ENCODE measurements around the gene B4GALNT3.

DNA sequence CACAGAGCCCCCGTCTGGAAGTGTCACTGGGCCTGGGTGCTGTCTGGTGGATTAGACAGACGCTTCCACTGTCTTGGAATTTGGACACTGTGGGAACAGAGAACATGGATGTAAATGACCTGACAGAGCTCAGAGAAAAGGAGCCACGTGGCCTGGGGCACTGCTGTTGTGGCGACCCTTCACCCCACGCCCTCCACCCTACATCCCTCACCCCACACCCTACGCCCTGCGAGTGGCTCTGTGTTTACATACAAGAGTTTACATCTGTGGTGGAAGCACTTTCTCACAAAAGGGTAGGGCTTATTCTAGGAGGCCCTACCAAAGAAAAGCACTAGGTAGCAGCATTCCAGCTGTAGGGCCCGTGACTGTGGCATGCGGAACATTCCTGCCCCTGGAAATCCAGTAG, 47.7 kb downstream of the B4GALNT3 start:
- TF ChIP-seq HOXA7 (CRISPR knock-in tag; IDR thresholded peaks at IDR 0.05) (no peak), RNF2 (IDR thresholded peaks at IDR 0.05; ENCODE audit: borderline replicate concordance, low read depth) (no peak), MAFK (IDR thresholded peaks at IDR 0.05; ENCODE audit: partially characterized antibody) (no peak), JUNB (IDR thresholded peaks at IDR 0.05) (no peak), FOSB (CRISPR knock-in tag; IDR thresholded peaks at IDR 0.05) (no peak), NFE2L2 (conservative IDR thresholded peaks at IDR 0.05; ENCODE audit: low read length) (no peak), TFCP2L1 (CRISPR knock-in tag; IDR thresholded peaks at IDR 0.05) (no peak)
- TF ChIP-seq, protein P1, sequence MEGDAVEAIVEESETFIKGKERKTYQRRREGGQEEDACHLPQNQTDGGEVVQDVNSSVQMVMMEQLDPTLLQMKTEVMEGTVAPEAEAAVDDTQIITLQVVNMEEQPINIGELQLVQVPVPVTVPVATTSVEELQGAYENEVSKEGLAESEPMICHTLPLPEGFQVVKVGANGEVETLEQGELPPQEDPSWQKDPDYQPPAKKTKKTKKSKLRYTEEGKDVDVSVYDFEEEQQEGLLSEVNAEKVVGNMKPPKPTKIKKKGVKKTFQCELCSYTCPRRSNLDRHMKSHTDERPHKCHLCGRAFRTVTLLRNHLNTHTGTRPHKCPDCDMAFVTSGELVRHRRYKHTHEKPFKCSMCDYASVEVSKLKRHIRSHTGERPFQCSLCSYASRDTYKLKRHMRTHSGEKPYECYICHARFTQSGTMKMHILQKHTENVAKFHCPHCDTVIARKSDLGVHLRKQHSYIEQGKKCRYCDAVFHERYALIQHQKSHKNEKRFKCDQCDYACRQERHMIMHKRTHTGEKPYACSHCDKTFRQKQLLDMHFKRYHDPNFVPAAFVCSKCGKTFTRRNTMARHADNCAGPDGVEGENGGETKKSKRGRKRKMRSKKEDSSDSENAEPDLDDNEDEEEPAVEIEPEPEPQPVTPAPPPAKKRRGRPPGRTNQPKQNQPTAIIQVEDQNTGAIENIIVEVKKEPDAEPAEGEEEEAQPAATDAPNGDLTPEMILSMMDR (IDR thresholded peaks at IDR 0.05) = no peak
- TF ChIP-seq, protein P2, sequence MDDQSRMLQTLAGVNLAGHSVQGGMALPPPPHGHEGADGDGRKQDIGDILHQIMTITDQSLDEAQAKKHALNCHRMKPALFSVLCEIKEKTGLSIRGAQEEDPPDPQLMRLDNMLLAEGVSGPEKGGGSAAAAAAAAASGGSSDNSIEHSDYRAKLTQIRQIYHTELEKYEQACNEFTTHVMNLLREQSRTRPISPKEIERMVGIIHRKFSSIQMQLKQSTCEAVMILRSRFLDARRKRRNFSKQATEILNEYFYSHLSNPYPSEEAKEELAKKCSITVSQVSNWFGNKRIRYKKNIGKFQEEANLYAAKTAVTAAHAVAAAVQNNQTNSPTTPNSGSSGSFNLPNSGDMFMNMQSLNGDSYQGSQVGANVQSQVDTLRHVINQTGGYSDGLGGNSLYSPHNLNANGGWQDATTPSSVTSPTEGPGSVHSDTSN (IDR thresholded peaks at IDR 0.05) = no peak
- TF ChIP-seq, protein P3, sequence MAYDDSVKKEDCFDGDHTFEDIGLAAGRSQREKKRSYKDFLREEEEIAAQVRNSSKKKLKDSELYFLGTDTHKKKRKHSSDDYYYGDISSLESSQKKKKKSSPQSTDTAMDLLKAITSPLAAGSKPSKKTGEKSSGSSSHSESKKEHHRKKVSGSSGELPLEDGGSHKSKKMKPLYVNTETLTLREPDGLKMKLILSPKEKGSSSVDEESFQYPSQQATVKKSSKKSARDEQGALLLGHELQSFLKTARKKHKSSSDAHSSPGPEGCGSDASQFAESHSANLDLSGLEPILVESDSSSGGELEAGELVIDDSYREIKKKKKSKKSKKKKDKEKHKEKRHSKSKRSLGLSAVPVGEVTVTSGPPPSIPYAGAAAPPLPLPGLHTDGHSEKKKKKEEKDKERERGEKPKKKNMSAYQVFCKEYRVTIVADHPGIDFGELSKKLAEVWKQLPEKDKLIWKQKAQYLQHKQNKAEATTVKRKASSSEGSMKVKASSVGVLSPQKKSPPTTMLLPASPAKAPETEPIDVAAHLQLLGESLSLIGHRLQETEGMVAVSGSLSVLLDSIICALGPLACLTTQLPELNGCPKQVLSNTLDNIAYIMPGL (CRISPR knock-in tag; IDR thresholded peaks at IDR 0.05; ENCODE audit: borderline replicate concordance) = no peak
